OCI-LY1 (cell line): Measurements from ENCODE around the gene SFXN1.

Source experiments
- H2AFZ ChIP-seq: fragments of 200-600 bp; sonication (generic), shearing (Covaris generic); 2 replicates; pipeline ENCODE4 v1.6.0; 2014; ENCODE audit warnings: antibody characterized with exemption, mild to moderate bottlenecking, low read length
- H3F3A ChIP-seq: fragments of 200-600 bp; sonication (generic), shearing (Covaris generic); 2 replicates; pipeline ENCODE4 v1.6.0; 2014; ENCODE audit warnings: mild to moderate bottlenecking, antibody characterized with exemption, low read length, moderate library complexity; ENCODE audit not compliant: insufficient read depth
- H3K27ac ChIP-seq: fragments of 200-600 bp; sonication (generic); 2 replicates; pipeline ENCODE4 v1.5.1; 2014; ENCODE audit warnings: low read length, mixed run types, mild to moderate bottlenecking, low read depth; ENCODE audit not compliant: poor library complexity, severe bottlenecking
- H3K27me3 ChIP-seq: fragments of 200-600 bp; sonication (generic); 2 replicates; pipeline ENCODE4 v1.6.0; 2014; ENCODE audit warnings: antibody characterized with exemption, mild to moderate bottlenecking, low read length, moderate library complexity; ENCODE audit not compliant: insufficient read depth
- H3K36me3 ChIP-seq: fragments of 200-600 bp; sonication (generic); 2 replicates; pipeline ENCODE4 v1.6.1; 2014; ENCODE audit warnings: mild to moderate bottlenecking, antibody characterized with exemption, low read length, moderate library complexity, mixed read lengths; ENCODE audit not compliant: insufficient read depth
- H3K4me1 ChIP-seq: fragments of 200-600 bp; sonication (generic); 2 replicates; pipeline ENCODE4 v1.5.1; 2014; ENCODE audit warnings: mild to moderate bottlenecking, low read length, moderate library complexity; ENCODE audit not compliant: insufficient read depth, severe bottlenecking
- H3K4me2 ChIP-seq: fragments of 200-600 bp; sonication (generic), shearing (Covaris generic); 2 replicates; pipeline ENCODE4 v1.6.1; 2014; ENCODE audit warnings: low read length
- H3K4me3 ChIP-seq: fragments of 200-600 bp; sonication (generic); 2 replicates; pipeline ENCODE4 v1.5.1; 2014; ENCODE audit warnings: low read length, low read depth, mild to moderate bottlenecking, mixed read lengths; ENCODE audit not compliant: poor library complexity, severe bottlenecking
- H3K79me2 ChIP-seq: fragments of 200-600 bp; shearing (Covaris generic); 2 replicates; pipeline ENCODE4 v1.6.1; 2016; ENCODE audit warnings: mixed run types, low read length, mixed read lengths; ENCODE audit not compliant: insufficient read depth
- H3K9ac ChIP-seq: fragments of 200-600 bp; sonication (generic), shearing (Covaris generic); 2 replicates; pipeline ENCODE4 v1.6.1; 2014; ENCODE audit warnings: mild to moderate bottlenecking, low read length, mixed read lengths
- H3K9me2 ChIP-seq: fragments of 200-600 bp; sonication (generic), shearing (Covaris generic); 2 replicates; pipeline ENCODE4 v1.6.1; 2014; ENCODE audit warnings: low read depth, mild to moderate bottlenecking, low read length, mixed read lengths
- H3K9me3 ChIP-seq: fragments of 200-600 bp; shearing (Covaris generic); 2 replicates; pipeline ENCODE4 v1.6.1; 2014; ENCODE audit warnings: low read length, mixed read lengths
- H4K20me1 ChIP-seq: fragments of 200-600 bp; sonication (generic), shearing (Covaris generic); 2 replicates; pipeline ENCODE4 v1.6.0; 2016; ENCODE audit warnings: mild to moderate bottlenecking, low read length; ENCODE audit not compliant: insufficient read depth
- EZH2 ChIP-seq: fragments of 200-600 bp; sonication (generic), shearing (Covaris generic); IDR thresholded peaks from 2 replicates; pipeline ENCODE4 v1.8.0; 2017; ENCODE audit warnings: borderline replicate concordance, mixed run types, mild to moderate bottlenecking, antibody characterized with exemption, low read length, moderate library complexity, mixed read lengths
- TF ChIP-seq, protein P1 (sequence below): fragments of 200-600 bp; sonication (generic), shearing (Covaris generic); IDR thresholded peaks from 2 replicates; pipeline ENCODE4 v1.5.1; 2017; ENCODE audit warnings: mild to moderate bottlenecking, antibody characterized with exemption, low read length, moderate library complexity, mixed read lengths

Gene SFXN1

DNA sequence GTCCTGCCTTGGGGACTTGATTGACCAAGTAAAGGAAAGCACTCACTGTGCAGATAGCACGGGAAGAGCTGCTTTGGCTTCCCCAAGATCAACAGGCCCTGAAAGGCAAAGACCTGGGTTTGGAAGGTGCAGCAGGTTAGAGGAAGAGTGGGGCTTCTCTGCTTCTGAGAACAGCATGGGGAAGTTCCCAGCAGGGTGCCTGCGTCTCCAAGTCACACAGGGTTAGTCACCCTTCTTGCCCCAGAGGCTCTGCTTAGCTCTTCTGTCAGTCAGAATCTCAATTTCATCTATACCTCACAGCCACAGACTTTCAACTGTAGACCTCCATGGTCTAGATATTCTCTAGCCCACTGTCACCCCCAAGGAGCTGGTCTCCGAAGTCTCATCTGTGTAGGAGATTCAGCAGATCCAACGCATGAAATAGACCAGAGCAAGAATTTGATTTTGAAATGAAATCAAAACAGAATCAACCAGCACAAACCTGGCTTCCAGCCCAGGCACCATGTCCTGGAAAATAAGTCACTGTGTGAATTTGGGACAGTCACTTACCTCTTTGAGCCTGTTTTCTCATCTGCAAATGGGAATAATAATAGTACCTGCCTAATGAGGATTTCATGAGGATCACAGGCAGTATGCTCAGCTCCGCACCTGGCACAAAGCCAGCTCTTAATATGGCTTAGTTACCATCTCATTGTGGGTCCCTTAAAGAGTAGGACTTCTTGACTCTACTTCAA, 64.0 kb downstream of the SFXN1 start:
- TF ChIP-seq, protein P1, sequence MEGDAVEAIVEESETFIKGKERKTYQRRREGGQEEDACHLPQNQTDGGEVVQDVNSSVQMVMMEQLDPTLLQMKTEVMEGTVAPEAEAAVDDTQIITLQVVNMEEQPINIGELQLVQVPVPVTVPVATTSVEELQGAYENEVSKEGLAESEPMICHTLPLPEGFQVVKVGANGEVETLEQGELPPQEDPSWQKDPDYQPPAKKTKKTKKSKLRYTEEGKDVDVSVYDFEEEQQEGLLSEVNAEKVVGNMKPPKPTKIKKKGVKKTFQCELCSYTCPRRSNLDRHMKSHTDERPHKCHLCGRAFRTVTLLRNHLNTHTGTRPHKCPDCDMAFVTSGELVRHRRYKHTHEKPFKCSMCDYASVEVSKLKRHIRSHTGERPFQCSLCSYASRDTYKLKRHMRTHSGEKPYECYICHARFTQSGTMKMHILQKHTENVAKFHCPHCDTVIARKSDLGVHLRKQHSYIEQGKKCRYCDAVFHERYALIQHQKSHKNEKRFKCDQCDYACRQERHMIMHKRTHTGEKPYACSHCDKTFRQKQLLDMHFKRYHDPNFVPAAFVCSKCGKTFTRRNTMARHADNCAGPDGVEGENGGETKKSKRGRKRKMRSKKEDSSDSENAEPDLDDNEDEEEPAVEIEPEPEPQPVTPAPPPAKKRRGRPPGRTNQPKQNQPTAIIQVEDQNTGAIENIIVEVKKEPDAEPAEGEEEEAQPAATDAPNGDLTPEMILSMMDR: no peak
- TF ChIP-seq EZH2: no peak
- Histone ChIP-seq H3K36me3 (no peaks in the 10 kb centered on the region), H3K27ac (no peak overlapping the region), H3K4me3 (no peak overlapping the region), H3F3A (no peaks in the 10 kb centered on the region), H3K27me3 (no peaks in the 10 kb centered on the region), H4K20me1 (no peaks in the 10 kb centered on the region), H3K9me3 (no peaks in the 10 kb centered on the region), H3K9ac (no peak overlapping the region), H3K9me2 (no peaks in the 10 kb centered on the region), H3K4me1 (no peaks in the 10 kb centered on the region), H2AFZ (no peak overlapping the region), H3K79me2 (no peaks in the 10 kb centered on the region), H3K4me2 (no peak overlapping the region)

DNA sequence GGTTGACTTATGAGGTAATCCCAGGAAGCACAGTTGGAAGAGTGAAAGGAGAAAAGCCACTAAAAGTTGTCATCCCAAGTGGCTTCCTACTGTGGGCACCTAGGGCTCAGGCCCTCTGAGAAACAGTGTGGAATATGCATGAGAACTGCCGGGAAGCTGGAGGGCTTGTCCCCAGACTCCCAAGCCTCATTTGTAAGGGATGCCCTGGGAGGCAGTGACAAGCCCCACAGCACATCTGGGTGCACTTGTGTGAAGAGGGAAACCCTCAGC, 64.5 kb downstream of the SFXN1 start:
- no peaks in the 10 kb centered on the region for H3K36me3 ChIP-seq
- no peaks in the 10 kb centered on the region for H3K27me3 ChIP-seq
- no peak for TF ChIP-seq EZH2
- TF ChIP-seq, protein P1: no peak
- H3K9me2 ChIP-seq: no peaks in the 10 kb centered on the region
- no peaks in the 10 kb centered on the region for H3F3A ChIP-seq
- H4K20me1 ChIP-seq: no peaks in the 10 kb centered on the region
- no peak overlapping the region for H3K9ac ChIP-seq
- H3K79me2 ChIP-seq: no peaks in the 10 kb centered on the region
- no peak overlapping the region for H3K4me3 ChIP-seq
- H3K9me3 ChIP-seq: no peaks in the 10 kb centered on the region
- H3K4me1 ChIP-seq: no peaks in the 10 kb centered on the region
- no peak overlapping the region for H2AFZ ChIP-seq
- no peak overlapping the region for H3K27ac ChIP-seq
- no peak overlapping the region for H3K4me2 ChIP-seq

DNA sequence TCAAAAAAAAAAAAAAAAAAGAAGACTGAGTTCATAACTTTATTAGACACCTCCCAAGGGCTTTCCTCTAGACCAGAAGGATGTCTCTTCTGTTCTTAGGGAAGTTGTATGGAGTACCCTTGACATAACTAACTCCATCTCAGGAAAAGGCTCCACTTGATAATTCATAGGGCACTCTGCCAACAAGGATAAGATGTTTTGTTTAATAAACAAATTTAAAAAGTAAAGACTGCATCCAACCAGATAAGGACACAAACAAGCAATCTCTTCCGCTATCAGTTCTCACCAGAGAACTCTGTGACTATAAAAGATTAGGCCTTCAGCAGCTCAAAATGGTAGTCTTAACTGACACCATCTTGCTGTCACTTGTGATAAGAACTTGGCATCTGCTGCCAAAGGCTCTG, 65.8 kb downstream of the SFXN1 start:
- no peak overlapping the region for H3K4me3 ChIP-seq
- no peaks in the 10 kb centered on the region for H3F3A ChIP-seq
- no peak overlapping the region for H3K4me2 ChIP-seq
- H2AFZ ChIP-seq: no peak overlapping the region
- no peaks in the 10 kb centered on the region for H3K36me3 ChIP-seq
- H3K4me1 ChIP-seq: no peaks in the 10 kb centered on the region
- no peaks in the 10 kb centered on the region for H3K27me3 ChIP-seq
- H3K27ac ChIP-seq: no peak overlapping the region
- H4K20me1 ChIP-seq: no peaks in the 10 kb centered on the region
- no peaks in the 10 kb centered on the region for H3K9me2 ChIP-seq
- no peaks in the 10 kb centered on the region for H3K9me3 ChIP-seq
- TF ChIP-seq EZH2: no peak
- TF ChIP-seq, protein P1: no peak
- H3K9ac ChIP-seq: no peak overlapping the region
- no peaks in the 10 kb centered on the region for H3K79me2 ChIP-seq
